Cortex of kidney (tissue), 1 donor: ENCODE measurements around the gene DNASE2B.

ENCODE experiments used
- DNase-seq: peaks from one replicate; lab custom pipeline; 2025; lab: John Stamatoyannopoulos, UW

DNASE2B gene

DNA sequence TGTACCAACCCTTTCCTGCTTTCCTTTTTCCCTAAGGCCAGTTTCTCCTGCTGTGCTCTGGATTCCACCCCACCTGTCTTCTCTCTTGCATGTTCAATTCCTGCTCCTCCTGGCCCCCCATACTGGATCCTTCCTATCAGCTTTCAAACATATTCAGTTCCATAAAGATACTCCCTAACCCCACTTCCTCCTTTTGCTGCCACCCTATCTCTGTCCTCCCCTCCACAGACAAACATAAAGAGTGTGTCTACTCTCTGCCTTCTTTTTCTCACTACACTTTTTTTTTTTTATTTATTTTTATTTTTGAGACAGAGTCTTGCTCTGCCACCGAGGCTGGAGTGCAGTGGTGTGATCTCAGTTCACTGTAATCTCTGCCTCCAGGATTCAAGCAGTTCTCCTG lies 63.8 kb downstream of the DNASE2B start:
- no peak for DNase-seq
